WTC11 (cell line): ENCODE results near the gene C2orf49. TPM values are rescaled to one million over a fixed set of nuclear protein-coding genes. Genes with fewer than 3 reads are reported as not detected.

Source experiments
- ATAC-seq: fragments of 200-7000 bp; cut with Tn5 transposase; 2 replicates; pipeline ENCODE4 v1.10.0; 2021; ENCODE audit warnings: mild to moderate bottlenecking, moderate library complexity
- CTCF ChIA-PET: fragments of 300-600 bp; sonication (Branson Sonifier 250); formaldehyde crosslinking; loops from one replicate; lab custom pipeline; 2021; ENCODE audit warnings: antibody characterized with exemption; lab: Charles Lee
- POLR2A ChIA-PET: fragments of 350-600 bp; sonication (Branson Sonifier 250); formaldehyde crosslinking; loops from one replicate; lab custom pipeline; 2021; ENCODE audit warnings: antibody characterized with exemption; lab: Charles Lee
- DNase-seq: peaks from one replicate; pipeline ENCODE4 v3.0.0; 2021; ENCODE audit warnings: low spot score
- H3K27ac Mint-ChIP-seq: 2 replicates; pipeline ENCODE4 v1.8.0; 2021; ENCODE audit warnings: mixed read lengths
- H3K27me3 Mint-ChIP-seq: 2 replicates; pipeline ENCODE4 v1.8.0; 2021; ENCODE audit warnings: low read depth, mild to moderate bottlenecking, moderate library complexity, mixed read lengths
- H3K36me3 Mint-ChIP-seq: 2 replicates; pipeline ENCODE4 v1.8.0; 2021; ENCODE audit warnings: mixed read lengths
- H3K4me1 Mint-ChIP-seq: 2 replicates; pipeline ENCODE4 v1.8.0; 2022; ENCODE audit warnings: mixed read lengths
- H3K4me3 Mint-ChIP-seq: 2 replicates; pipeline ENCODE4 v1.8.0; 2021; ENCODE audit warnings: mild to moderate bottlenecking, moderate library complexity, mixed read lengths
- H3K9me3 Mint-ChIP-seq: 2 replicates; pipeline ENCODE4 v1.8.0; 2021; ENCODE audit warnings: mixed read lengths
- ATF1 ChIP-seq: sonication (generic); formaldehyde crosslinking; IDR thresholded peaks from 2 replicates; pipeline ENCODE4 v1.8.1; 2023; ENCODE audit warnings: mild to moderate bottlenecking, moderate library complexity, missing genetic modification reagents
- E2F5 ChIP-seq: sonication (generic); formaldehyde crosslinking; IDR thresholded peaks from 2 replicates; pipeline ENCODE4 v1.8.1; 2022; ENCODE audit warnings: mild to moderate bottlenecking, moderate library complexity, missing genetic modification reagents
- ESRRA ChIP-seq: sonication (generic); formaldehyde crosslinking; IDR thresholded peaks from 2 replicates; pipeline ENCODE4 v1.8.1; 2022; ENCODE audit warnings: mild to moderate bottlenecking, missing genetic modification reagents, borderline replicate concordance
- FOXJ3 ChIP-seq: sonication (generic); formaldehyde crosslinking; IDR thresholded peaks from 2 replicates; pipeline ENCODE4 v1.9.0; 2021; ENCODE audit warnings: missing genetic modification reagents, mild to moderate bottlenecking, borderline replicate concordance
- HMGA2 ChIP-seq: fragments of 250-450 bp; sonication (Bioruptor Pico); IDR thresholded peaks from 2 replicates; pipeline ENCODE4 v1.4.0; 2021; ENCODE audit warnings: mild to moderate bottlenecking, moderate library complexity
- KAT7 ChIP-seq: sonication (generic); formaldehyde crosslinking; IDR thresholded peaks from 2 replicates; pipeline ENCODE4 v1.8.1; 2023; ENCODE audit warnings: missing genetic modification reagents, mild to moderate bottlenecking, borderline replicate concordance
- MYBL2 ChIP-seq: sonication (generic); formaldehyde crosslinking; IDR thresholded peaks from 2 replicates; pipeline ENCODE4 v1.8.1; 2023; ENCODE audit warnings: mild to moderate bottlenecking, moderate library complexity, missing genetic modification reagents
- NFATC4 ChIP-seq: fragments of 250-450 bp; sonication (Bioruptor Pico); IDR thresholded peaks from 2 replicates; pipeline ENCODE4 v1.9.0; 2021; ENCODE audit warnings: mild to moderate bottlenecking
- PRDM15 ChIP-seq: sonication (generic); formaldehyde crosslinking; IDR thresholded peaks from 2 replicates; pipeline ENCODE4 v1.8.0; 2022; ENCODE audit warnings: missing genetic modification reagents
- USF1 ChIP-seq: sonication (generic); formaldehyde crosslinking; IDR thresholded peaks from 2 replicates; pipeline ENCODE4 v1.8.0; 2022; ENCODE audit warnings: mild to moderate bottlenecking, missing genetic modification reagents
- ZNF263 ChIP-seq: sonication (generic); formaldehyde crosslinking; IDR thresholded peaks from 2 replicates; pipeline ENCODE4 v1.8.1; 2022; ENCODE audit warnings: low read depth, mild to moderate bottlenecking, moderate library complexity, missing genetic modification reagents
- total RNA-seq: library from RNA; stranded (reverse); gene quantifications from 3 replicates; pipeline ENCODE4 v1.2.3, GENCODE V29; 2021
- TF ChIP-seq, protein P1 (sequence below): sonication (generic); formaldehyde crosslinking; IDR thresholded peaks from 2 replicates; pipeline ENCODE4 v1.8.0; 2022; ENCODE audit warnings: mild to moderate bottlenecking, missing genetic modification reagents
- TF ChIP-seq, protein P2 (sequence below): sonication (generic); formaldehyde crosslinking; IDR thresholded peaks from 2 replicates; pipeline ENCODE4 v1.8.1; 2023; ENCODE audit warnings: mild to moderate bottlenecking, moderate library complexity, missing genetic modification reagents
- TF ChIP-seq, protein P3 (sequence below): fragments of 250-450 bp; sonication (Bioruptor Pico); IDR thresholded peaks from 2 replicates; pipeline ENCODE4 v1.9.0; 2021; ENCODE audit warnings: mild to moderate bottlenecking, borderline replicate concordance

The C2orf49 gene
- total RNA-seq, 1 experiment from 2014 or later, result 15.9 TPM

- ChIA-PET POLR2A (interaction anchor here (1.1 kb wide), 1 partner anchor 14 kb away, joined by 3 read pairs; no protein-coding TSS in a partner anchor), CTCF (interaction anchor here (0.6 kb wide), 1 partner anchor 84 kb away, joined by 6 read pairs; no protein-coding TSS in a partner anchor)
- DNase-seq (no peak), ATAC-seq (no peak)
- H3K27me3 Mint-ChIP-seq, result no peaks in the 10 kb centered on the region
- no peak overlapping the region for H3K4me3 Mint-ChIP-seq
- H3K27ac Mint-ChIP-seq, result no peak overlapping the region
- no peaks in the 10 kb centered on the region for H3K9me3 Mint-ChIP-seq
- H3K4me1 Mint-ChIP-seq, result peaks cover 15% of the 10 kb centered on the region
- TF ChIP-seq, protein P1, sequence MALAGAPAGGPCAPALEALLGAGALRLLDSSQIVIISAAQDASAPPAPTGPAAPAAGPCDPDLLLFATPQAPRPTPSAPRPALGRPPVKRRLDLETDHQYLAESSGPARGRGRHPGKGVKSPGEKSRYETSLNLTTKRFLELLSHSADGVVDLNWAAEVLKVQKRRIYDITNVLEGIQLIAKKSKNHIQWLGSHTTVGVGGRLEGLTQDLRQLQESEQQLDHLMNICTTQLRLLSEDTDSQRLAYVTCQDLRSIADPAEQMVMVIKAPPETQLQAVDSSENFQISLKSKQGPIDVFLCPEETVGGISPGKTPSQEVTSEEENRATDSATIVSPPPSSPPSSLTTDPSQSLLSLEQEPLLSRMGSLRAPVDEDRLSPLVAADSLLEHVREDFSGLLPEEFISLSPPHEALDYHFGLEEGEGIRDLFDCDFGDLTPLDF (CRISPR knock-in tag), result no peak
- no peak for TF ChIP-seq USF1
- no peak for TF ChIP-seq FOXJ3 (CRISPR knock-in tag)
- no peak for TF ChIP-seq PRDM15 (CRISPR knock-in tag)
- TF ChIP-seq KAT7, result no peak
- no peak for TF ChIP-seq ESRRA (CRISPR knock-in tag)
- no peak for TF ChIP-seq NFATC4 (CRISPR knock-in tag)
- TF ChIP-seq MYBL2 (CRISPR knock-in tag), result no peak
- TF ChIP-seq, protein P2, sequence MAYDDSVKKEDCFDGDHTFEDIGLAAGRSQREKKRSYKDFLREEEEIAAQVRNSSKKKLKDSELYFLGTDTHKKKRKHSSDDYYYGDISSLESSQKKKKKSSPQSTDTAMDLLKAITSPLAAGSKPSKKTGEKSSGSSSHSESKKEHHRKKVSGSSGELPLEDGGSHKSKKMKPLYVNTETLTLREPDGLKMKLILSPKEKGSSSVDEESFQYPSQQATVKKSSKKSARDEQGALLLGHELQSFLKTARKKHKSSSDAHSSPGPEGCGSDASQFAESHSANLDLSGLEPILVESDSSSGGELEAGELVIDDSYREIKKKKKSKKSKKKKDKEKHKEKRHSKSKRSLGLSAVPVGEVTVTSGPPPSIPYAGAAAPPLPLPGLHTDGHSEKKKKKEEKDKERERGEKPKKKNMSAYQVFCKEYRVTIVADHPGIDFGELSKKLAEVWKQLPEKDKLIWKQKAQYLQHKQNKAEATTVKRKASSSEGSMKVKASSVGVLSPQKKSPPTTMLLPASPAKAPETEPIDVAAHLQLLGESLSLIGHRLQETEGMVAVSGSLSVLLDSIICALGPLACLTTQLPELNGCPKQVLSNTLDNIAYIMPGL, result no peak
- TF ChIP-seq, protein P3, sequence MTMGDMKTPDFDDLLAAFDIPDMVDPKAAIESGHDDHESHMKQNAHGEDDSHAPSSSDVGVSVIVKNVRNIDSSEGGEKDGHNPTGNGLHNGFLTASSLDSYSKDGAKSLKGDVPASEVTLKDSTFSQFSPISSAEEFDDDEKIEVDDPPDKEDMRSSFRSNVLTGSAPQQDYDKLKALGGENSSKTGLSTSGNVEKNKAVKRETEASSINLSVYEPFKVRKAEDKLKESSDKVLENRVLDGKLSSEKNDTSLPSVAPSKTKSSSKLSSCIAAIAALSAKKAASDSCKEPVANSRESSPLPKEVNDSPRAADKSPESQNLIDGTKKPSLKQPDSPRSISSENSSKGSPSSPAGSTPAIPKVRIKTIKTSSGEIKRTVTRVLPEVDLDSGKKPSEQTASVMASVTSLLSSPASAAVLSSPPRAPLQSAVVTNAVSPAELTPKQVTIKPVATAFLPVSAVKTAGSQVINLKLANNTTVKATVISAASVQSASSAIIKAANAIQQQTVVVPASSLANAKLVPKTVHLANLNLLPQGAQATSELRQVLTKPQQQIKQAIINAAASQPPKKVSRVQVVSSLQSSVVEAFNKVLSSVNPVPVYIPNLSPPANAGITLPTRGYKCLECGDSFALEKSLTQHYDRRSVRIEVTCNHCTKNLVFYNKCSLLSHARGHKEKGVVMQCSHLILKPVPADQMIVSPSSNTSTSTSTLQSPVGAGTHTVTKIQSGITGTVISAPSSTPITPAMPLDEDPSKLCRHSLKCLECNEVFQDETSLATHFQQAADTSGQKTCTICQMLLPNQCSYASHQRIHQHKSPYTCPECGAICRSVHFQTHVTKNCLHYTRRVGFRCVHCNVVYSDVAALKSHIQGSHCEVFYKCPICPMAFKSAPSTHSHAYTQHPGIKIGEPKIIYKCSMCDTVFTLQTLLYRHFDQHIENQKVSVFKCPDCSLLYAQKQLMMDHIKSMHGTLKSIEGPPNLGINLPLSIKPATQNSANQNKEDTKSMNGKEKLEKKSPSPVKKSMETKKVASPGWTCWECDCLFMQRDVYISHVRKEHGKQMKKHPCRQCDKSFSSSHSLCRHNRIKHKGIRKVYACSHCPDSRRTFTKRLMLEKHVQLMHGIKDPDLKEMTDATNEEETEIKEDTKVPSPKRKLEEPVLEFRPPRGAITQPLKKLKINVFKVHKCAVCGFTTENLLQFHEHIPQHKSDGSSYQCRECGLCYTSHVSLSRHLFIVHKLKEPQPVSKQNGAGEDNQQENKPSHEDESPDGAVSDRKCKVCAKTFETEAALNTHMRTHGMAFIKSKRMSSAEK (CRISPR knock-in tag), result no peak
- no peak for TF ChIP-seq ZNF263
- no peak for TF ChIP-seq HMGA2 (CRISPR knock-in tag)
- TF ChIP-seq E2F5, result no peak
- TF ChIP-seq ATF1 (CRISPR knock-in tag), result no peak
- no peaks in the 10 kb centered on the region for H3K36me3 Mint-ChIP-seq
These were observed 15.3 kb upstream of the C2orf49 start for GRCh38 chr2:105321875-105322646.
